ENCODE results near the gene RNF212B. TPM values are rescaled to one million over a fixed set of nuclear protein-coding genes. Genes with fewer than 3 reads are reported as not detected.

Gene RNF212B
- total and polyA plus RNA-seq, 2 of the 13 experiments (the other 11 are each of a cell fraction or from before 2014, with no cell fraction given): 0.05 TPM; not detected in 1

- TF ChIP-seq KIAA2018 (CRISPR knock-in tag; IDR thresholded peaks at IDR 0.05; ENCODE audit: borderline replicate concordance): no peak; the same call in 1 of the 2 replicates
- TF ChIP-seq ARID4A (CRISPR knock-in tag; IDR thresholded peaks at IDR 0.05; ENCODE audit: borderline replicate concordance): no peak
- TF ChIP-seq GPN1 (CRISPR knock-in tag; IDR thresholded peaks at IDR 0.05; ENCODE audit: borderline replicate concordance): 0 out of 2 replicates have a peak, but pooled peaks have one; percentile 28
- TF ChIP-seq POGZ (CRISPR knock-in tag; IDR thresholded peaks at IDR 0.05): peak; percentile 75; the same call in 1 of the 2 replicates
- peak; percentile 93; the same call in 1 of the 2 replicates for TF ChIP-seq SMAD9 (CRISPR knock-in tag; IDR thresholded peaks at IDR 0.05)
- TF ChIP-seq PPARG (CRISPR knock-in tag; conservative IDR thresholded peaks at IDR 0.05): 0 out of 2 replicates have a peak, but pooled peaks have one; percentile 44
- peak; percentile 92; the same call in 1 of the 2 replicates for TF ChIP-seq SATB2 (CRISPR knock-in tag; IDR thresholded peaks at IDR 0.05)
- TF ChIP-seq ZNF724P (CRISPR knock-in tag; IDR thresholded peaks at IDR 0.05; ENCODE audit: borderline replicate concordance): no peak
- TF ChIP-seq CAMTA2 (CRISPR knock-in tag; IDR thresholded peaks at IDR 0.05; ENCODE audit: borderline replicate concordance): no peak; the same call in none of the 2 replicates
- TF ChIP-seq ZMYM2 (CRISPR knock-in tag; IDR thresholded peaks at IDR 0.05): no peak
- TF ChIP-seq SMARCC2 (IDR thresholded peaks at IDR 0.05): no peak
- peak; percentile 14; the same call in 1 of the 2 replicates for TF ChIP-seq RBAK (CRISPR knock-in tag; IDR thresholded peaks at IDR 0.05)
- 0 out of 2 replicates have a peak, but pooled peaks have one; percentile 96 for TF ChIP-seq ZNF354B (CRISPR knock-in tag; IDR thresholded peaks at IDR 0.05)
- peak; percentile 98 for TF ChIP-seq THAP7 (CRISPR knock-in tag; IDR thresholded peaks at IDR 0.05)
- peak; percentile 6 for TF ChIP-seq PHF5A (CRISPR knock-in tag; IDR thresholded peaks at IDR 0.05; ENCODE audit: low read depth, unreplicated experiment)
- no peak for TF ChIP-seq RAD51 (IDR thresholded peaks at IDR 0.05; ENCODE audit: borderline replicate concordance)
- peak; percentile 100 for TF ChIP-seq MXD3 (CRISPR knock-in tag; IDR thresholded peaks at IDR 0.05)
Measured at GRCh38 chr14:23301969-23302289, 64.2 kb downstream of the RNF212B start (continued).

Measured in HepG2 (cell line).